ENCODE measurements around the gene HNRNPR. TPM values are rescaled to one million over a fixed set of nuclear protein-coding genes. Genes with fewer than 3 reads are reported as not detected.
"Not testable (repeated sequence)": the region's sequence is repeated elsewhere in the genome, so short reads cannot be mapped to it uniquely, and the experiment has no call there.

HNRNPR gene
- total RNA-seq, 2 donors from 2014 or later = 40.5 to 51.6 TPM

- DNase-seq (ENCODE audit: low spot score) = no peak
- Histone ChIP-seq H3K9me3 (no peaks in the 10 kb centered on the region), H3K27ac (no peak overlapping the region), H3K27me3 (no peaks in the 10 kb centered on the region), H3K36me3 (peaks cover 27% of the 10 kb centered on the region), H3K4me3 (no peak overlapping the region), H3K4me1 (no peaks in the 10 kb centered on the region)
- TF ChIP-seq, protein P1, sequence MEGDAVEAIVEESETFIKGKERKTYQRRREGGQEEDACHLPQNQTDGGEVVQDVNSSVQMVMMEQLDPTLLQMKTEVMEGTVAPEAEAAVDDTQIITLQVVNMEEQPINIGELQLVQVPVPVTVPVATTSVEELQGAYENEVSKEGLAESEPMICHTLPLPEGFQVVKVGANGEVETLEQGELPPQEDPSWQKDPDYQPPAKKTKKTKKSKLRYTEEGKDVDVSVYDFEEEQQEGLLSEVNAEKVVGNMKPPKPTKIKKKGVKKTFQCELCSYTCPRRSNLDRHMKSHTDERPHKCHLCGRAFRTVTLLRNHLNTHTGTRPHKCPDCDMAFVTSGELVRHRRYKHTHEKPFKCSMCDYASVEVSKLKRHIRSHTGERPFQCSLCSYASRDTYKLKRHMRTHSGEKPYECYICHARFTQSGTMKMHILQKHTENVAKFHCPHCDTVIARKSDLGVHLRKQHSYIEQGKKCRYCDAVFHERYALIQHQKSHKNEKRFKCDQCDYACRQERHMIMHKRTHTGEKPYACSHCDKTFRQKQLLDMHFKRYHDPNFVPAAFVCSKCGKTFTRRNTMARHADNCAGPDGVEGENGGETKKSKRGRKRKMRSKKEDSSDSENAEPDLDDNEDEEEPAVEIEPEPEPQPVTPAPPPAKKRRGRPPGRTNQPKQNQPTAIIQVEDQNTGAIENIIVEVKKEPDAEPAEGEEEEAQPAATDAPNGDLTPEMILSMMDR (IDR thresholded peaks at IDR 0.05) = no peak
Observed at GRCh38 chr1:23282957-23283356, 61.1 kb downstream of the HNRNPR start.

GRCh38 chr1:23278717-23279116 lies 65.4 kb downstream of the HNRNPR start:
- no peak overlapping the region for H3K27ac ChIP-seq
- H3K9me3 ChIP-seq = no peaks in the 10 kb centered on the region
- peaks cover 0 to 10% of the 10 kb centered on the region in 2 donors for H3K4me1 ChIP-seq
- TF ChIP-seq, protein P1 (IDR thresholded peaks at IDR 0.05) = no peak
- no peak for DNase-seq (ENCODE audit: low spot score)
- H3K36me3 ChIP-seq = peaks cover 27% of the 10 kb centered on the region
- no peaks in the 10 kb centered on the region for H3K27me3 ChIP-seq
- H3K4me3 ChIP-seq = no peak overlapping the region

GRCh38 chr1:23276531-23276930 lies 67.6 kb downstream of the HNRNPR start:
- H3K4me3 ChIP-seq = no peak overlapping the region
- H3K27ac ChIP-seq = no peak overlapping the region
- no peak for DNase-seq (ENCODE audit: low spot score)
- no peaks in the 10 kb centered on the region for H3K9me3 ChIP-seq
- H3K27me3 ChIP-seq = no peaks in the 10 kb centered on the region
- TF ChIP-seq, protein P1 (IDR thresholded peaks at IDR 0.05) = no peak
- H3K36me3 ChIP-seq = peaks cover 10% of the 10 kb centered on the region
- peaks cover 0 to 10% of the 10 kb centered on the region in 2 donors for H3K4me1 ChIP-seq

DNA sequence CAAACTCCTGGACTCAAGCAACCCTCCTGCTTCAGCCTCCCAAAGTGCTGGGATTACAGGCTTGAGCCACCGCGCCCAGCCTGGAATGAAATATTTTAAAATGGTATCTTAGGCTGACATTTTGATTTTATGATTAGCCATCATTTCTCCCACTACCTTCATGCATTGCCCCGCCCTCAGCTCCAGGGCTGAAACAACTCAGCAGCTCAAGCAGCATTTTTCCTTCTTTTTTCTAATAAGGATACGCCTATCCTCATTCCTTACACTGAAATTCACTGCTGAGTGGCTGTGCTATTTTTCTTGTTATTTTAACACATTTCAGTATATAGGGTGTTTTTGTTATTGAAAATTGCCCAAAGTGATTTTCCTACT lies 70.0 kb downstream of the HNRNPR start:
- no peak for DNase-seq (ENCODE audit: low spot score)
- H3K4me3 ChIP-seq = no peak overlapping the region
- H3K27me3 ChIP-seq = no peaks in the 10 kb centered on the region
- TF ChIP-seq, protein P1 (IDR thresholded peaks at IDR 0.05) = no peak
- no peak overlapping the region for H3K27ac ChIP-seq
- H3K4me1 ChIP-seq = peaks cover 0 to 10% of the 10 kb centered on the region in 2 donors
- H3K36me3 ChIP-seq = no peaks in the 10 kb centered on the region
- no peaks in the 10 kb centered on the region for H3K9me3 ChIP-seq

- H3K27ac ChIP-seq = no peak overlapping the region
- no peaks in the 10 kb centered on the region for H3K27me3 ChIP-seq
- no peak overlapping the region for H3K4me3 ChIP-seq
- H3K36me3 ChIP-seq = no peaks in the 10 kb centered on the region
- H3K4me1 ChIP-seq = peaks cover 0 to 10% of the 10 kb centered on the region in 2 donors
- no peak for DNase-seq (ENCODE audit: low spot score)
- TF ChIP-seq, protein P1 (IDR thresholded peaks at IDR 0.05) = no peak
- no peaks in the 10 kb centered on the region for H3K9me3 ChIP-seq
Observed at GRCh38 chr1:23273450-23274133, 70.5 kb downstream of the HNRNPR start.

- no peaks in the 10 kb centered on the region for H3K36me3 ChIP-seq
- DNase-seq (ENCODE audit: low spot score) = no peak
- no peaks in the 10 kb centered on the region for H3K9me3 ChIP-seq
- H3K4me1 ChIP-seq = no peaks in the 10 kb centered on the region
- TF ChIP-seq, protein P1 (IDR thresholded peaks at IDR 0.05) = no peak
- H3K27ac ChIP-seq = no peak overlapping the region
- H3K4me3 ChIP-seq = no peak overlapping the region
- H3K27me3 ChIP-seq = no peaks in the 10 kb centered on the region
Observed at GRCh38 chr1:23263380-23263887, 80.7 kb downstream of the HNRNPR start.

GRCh38 chr1:23258082-23258481 lies 86.0 kb downstream of the HNRNPR start:
- H3K36me3 ChIP-seq; H3K4me1 ChIP-seq; DNase-seq (ENCODE audit: low spot score); H3K27ac ChIP-seq; H3K27me3 ChIP-seq; H3K4me3 ChIP-seq; H3K9me3 ChIP-seq: not testable (repeated sequence)

- H3K4me3 ChIP-seq; DNase-seq (ENCODE audit: low spot score): not testable (repeated sequence)
Observed at GRCh38 chr1:23257371-23257770, 86.7 kb downstream of the HNRNPR start.

More at GRCh38 chr1:23257371-23257770, 86.7 kb downstream of the HNRNPR start:
- H3K27ac ChIP-seq, H3K36me3 ChIP-seq, H3K9me3 ChIP-seq, H3K4me1 ChIP-seq, H3K27me3 ChIP-seq: not testable (repeated sequence)

Data from right atrium auricular region (tissue), 2 donors.